ENCODE results near the gene ZNF138. TPM values are rescaled to one million over a fixed set of nuclear protein-coding genes. Genes with fewer than 3 reads are reported as not detected.

Gene ZNF138
- total RNA-seq, 1 donor from 2014 or later = 5.1 TPM

DNA sequence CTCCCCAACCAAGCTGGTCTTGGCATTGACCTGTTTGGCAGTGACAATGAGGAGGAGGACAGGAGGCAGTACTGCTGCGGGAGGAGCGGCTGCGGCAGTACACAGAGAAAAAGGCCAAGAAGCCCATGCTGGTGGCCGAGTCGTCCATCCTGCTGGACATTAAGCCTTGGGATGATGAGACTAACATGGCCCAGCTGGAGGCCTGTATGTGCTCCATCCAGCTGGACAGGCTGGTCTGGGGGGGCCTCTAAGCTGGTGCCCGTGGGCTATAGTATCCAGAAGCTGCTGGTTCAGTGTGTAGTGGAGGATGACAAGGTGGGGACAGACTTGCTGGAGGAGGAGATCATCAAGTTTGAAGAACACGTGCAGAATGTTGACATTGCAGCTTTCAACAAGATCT lies 69.7 kb downstream of the ZNF138 start:
- Histone ChIP-seq H3K4me3 (no peak overlapping the region), H3K27me3 (ENCODE audit: low read depth) (peaks cover 20% of the 10 kb centered on the region), H3K4me1 (no peaks in the 10 kb centered on the region), H3K36me3 (no peaks in the 10 kb centered on the region), H3K9me3 (replicated peaks) (no peaks in the 10 kb centered on the region), H3K27ac (replicated peaks) (no peak overlapping the region)
- DNase-seq = no peak
- TF ChIP-seq, protein P1, sequence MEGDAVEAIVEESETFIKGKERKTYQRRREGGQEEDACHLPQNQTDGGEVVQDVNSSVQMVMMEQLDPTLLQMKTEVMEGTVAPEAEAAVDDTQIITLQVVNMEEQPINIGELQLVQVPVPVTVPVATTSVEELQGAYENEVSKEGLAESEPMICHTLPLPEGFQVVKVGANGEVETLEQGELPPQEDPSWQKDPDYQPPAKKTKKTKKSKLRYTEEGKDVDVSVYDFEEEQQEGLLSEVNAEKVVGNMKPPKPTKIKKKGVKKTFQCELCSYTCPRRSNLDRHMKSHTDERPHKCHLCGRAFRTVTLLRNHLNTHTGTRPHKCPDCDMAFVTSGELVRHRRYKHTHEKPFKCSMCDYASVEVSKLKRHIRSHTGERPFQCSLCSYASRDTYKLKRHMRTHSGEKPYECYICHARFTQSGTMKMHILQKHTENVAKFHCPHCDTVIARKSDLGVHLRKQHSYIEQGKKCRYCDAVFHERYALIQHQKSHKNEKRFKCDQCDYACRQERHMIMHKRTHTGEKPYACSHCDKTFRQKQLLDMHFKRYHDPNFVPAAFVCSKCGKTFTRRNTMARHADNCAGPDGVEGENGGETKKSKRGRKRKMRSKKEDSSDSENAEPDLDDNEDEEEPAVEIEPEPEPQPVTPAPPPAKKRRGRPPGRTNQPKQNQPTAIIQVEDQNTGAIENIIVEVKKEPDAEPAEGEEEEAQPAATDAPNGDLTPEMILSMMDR (IDR thresholded peaks at IDR 0.05; ENCODE audit: borderline replicate concordance) = no peak
- intact Hi-C loops (cut with micrococcal nuclease) = no loop called here

DNA sequence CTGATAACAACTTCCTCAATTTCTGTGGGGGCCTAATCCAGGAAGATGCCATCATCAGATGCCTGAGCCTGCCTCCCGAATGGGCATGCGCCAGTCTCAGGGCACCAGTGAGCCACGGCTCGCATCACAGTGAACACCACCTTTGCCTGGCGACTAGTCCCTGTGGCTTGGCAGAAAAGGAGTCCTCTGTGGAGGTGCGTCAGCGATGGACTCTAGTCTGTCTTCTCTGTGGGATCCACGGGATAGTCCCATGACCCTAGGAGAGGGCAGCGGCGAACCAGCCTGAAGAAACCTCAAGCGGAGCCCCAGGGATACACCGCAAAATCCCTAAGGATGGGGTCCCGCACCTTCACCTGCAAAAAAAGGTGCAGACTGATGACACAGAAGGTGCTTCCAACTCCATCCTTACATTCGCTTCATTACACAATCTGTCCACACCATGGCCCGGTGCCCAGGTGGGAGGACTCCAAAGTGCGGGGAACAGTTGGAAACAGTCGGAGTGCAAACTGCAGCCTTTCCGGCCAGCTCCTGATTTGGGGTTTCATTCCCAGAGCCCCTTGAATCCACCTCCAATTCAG lies 73.7 kb downstream of the ZNF138 start:
- no peaks in the 10 kb centered on the region for H3K36me3 ChIP-seq
- DNase-seq = no peak
- TF ChIP-seq, protein P1 (IDR thresholded peaks at IDR 0.05; ENCODE audit: borderline replicate concordance) = no peak

DNA sequence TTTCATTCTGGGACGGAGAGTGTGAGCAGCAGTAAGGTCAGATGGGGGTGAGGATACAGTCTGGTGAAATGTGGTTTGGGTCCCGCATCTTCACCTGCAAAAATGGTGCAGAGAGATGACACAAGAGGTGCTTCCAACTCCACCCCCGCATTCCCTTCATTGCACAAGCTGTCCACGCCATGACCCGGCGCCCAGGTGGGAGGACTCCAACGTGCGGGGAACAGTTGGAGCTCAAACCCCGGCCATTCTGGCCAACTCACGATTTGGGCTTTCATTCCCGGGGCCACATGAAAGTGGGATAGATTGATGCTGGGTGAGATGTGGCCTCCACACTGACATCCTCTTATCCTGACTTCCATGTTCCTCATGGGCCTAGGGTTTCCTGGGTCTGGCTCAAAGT lies 74.3 kb downstream of the ZNF138 start:
- Histone ChIP-seq H3K9me3 (replicated peaks) (no peaks in the 10 kb centered on the region), H3K27ac (replicated peaks) (no peak overlapping the region), H3K4me1 (no peaks in the 10 kb centered on the region), H3K36me3 (no peaks in the 10 kb centered on the region), H3K27me3 (ENCODE audit: low read depth) (peaks cover 40% of the 10 kb centered on the region), H3K4me3 (no peak overlapping the region)
- TF ChIP-seq, protein P1 (IDR thresholded peaks at IDR 0.05; ENCODE audit: borderline replicate concordance) = no peak
- intact Hi-C loops (cut with micrococcal nuclease) = no loop called here
- DNase-seq = no peak

More for the DNA sequence above, 73.7 kb downstream of the ZNF138 start:
- Histone ChIP-seq H3K4me3 (no peak overlapping the region), H3K27ac (replicated peaks) (no peak overlapping the region), H3K4me1 (no peaks in the 10 kb centered on the region), H3K9me3 (replicated peaks) (no peaks in the 10 kb centered on the region), H3K27me3 (ENCODE audit: low read depth) (peaks cover 40% of the 10 kb centered on the region)
- intact Hi-C loops (cut with micrococcal nuclease) = no loop called here

DNA sequence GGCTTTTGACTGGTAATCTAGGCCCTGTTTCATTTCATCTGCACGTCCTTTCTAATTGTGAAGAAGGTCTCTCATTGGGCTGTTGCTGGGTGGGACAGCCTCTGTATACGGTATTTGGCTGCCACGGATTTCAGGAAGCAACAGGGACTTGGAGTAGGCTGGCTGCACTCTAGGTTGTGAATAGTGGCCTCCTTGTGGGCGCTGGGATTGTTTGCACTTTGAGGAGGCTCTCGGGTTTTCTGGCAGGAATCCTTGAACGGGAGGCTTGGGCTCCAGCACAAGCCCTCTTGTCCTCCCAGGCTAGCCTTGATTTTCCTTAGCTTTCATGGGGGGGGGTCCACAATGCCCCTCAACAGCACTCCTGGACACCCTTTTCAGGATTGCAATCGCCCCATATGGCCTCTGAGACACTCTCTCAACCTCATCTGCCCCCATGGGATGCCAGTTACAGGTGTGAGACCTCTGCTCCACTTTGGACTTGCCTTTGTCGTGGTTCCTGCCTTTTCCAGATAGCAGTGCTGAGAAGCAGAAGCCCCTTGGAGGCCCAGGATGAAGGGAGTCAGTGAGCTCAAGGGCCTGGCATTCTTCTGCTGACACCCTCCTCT lies 75.0 kb downstream of the ZNF138 start:
- Histone ChIP-seq H3K9me3 (replicated peaks) (no peaks in the 10 kb centered on the region), H3K36me3 (no peaks in the 10 kb centered on the region), H3K27me3 (ENCODE audit: low read depth) (peaks cover 41% of the 10 kb centered on the region), H3K4me1 (no peaks in the 10 kb centered on the region), H3K4me3 (no peak overlapping the region), H3K27ac (replicated peaks) (no peak overlapping the region)
- DNase-seq = no peak
- TF ChIP-seq, protein P1 (IDR thresholded peaks at IDR 0.05; ENCODE audit: borderline replicate concordance) = no peak
- intact Hi-C loops (cut with micrococcal nuclease) = no loop called here

DNA sequence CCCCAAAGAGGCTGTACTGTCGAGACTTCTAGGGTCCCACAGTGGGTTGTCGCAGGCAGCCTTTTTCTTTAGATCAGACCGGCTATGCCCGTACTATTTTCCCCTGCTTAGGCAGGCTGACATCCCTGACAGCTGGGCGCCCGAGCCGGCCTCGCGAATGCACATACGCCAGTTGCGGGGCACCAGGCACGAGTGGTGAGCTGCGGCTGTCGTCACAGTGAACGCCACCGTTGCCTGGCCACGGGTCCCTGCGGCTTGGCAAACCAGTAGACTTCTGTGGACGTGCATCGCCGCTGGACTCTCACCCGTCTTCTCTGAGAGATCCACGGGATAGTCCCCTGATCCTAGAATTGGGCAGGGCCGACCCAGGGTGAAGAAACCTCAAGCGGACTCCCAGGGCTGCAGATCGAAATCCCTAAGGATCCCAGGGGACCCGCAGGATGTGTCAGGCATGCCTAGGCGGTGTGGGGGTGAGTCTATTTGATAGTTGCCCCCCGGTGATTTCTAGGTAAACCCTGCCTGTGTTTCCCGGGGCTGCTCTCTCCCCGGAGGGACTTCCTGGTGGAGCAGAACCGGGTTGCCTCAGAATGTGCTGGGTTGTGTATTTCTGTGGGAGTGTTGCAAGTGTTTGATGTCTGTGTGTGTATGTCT lies 75.8 kb downstream of the ZNF138 start:
- Histone ChIP-seq H3K4me1 (no peaks in the 10 kb centered on the region), H3K27ac (replicated peaks) (no peak overlapping the region), H3K4me3 (no peak overlapping the region), H3K36me3 (no peaks in the 10 kb centered on the region), H3K9me3 (replicated peaks) (no peaks in the 10 kb centered on the region), H3K27me3 (ENCODE audit: low read depth) (peaks cover 50% of the 10 kb centered on the region)
- DNase-seq = no peak
- intact Hi-C loops (cut with micrococcal nuclease) = no loop called here
- TF ChIP-seq, protein P1 (IDR thresholded peaks at IDR 0.05; ENCODE audit: borderline replicate concordance) = no peak

All from left ventricle myocardium inferior (tissue), 1 donor.